WERI-Rb-1 (cell line): Measurements from ENCODE around the gene CAMTA1.

Experiments
- DNase-seq: peaks from one replicate; pipeline ENCODE4 v3.0.0-alpha.2; 2020
- H3K27ac ChIP-seq: fragments of 250-450 bp; sonication (Bioruptor Pico); 2 replicates; pipeline ENCODE4 v1.5.1; 2020; ENCODE audit warnings: mild to moderate bottlenecking, moderate library complexity
- H3K27me3 ChIP-seq: fragments of 250-450 bp; sonication (Bioruptor Pico); 2 replicates; pipeline ENCODE4 v1.5.1; 2021; ENCODE audit warnings: mild to moderate bottlenecking, low read depth, moderate library complexity; ENCODE audit not compliant: insufficient read depth, severe bottlenecking
- H3K36me3 ChIP-seq: fragments of 250-450 bp; sonication (Bioruptor Pico); 2 replicates; pipeline ENCODE4 v1.5.1; 2020; ENCODE audit warnings: mild to moderate bottlenecking, moderate library complexity
- H3K4me3 ChIP-seq: 2 replicates; pipeline ENCODE4 v1.5.1; 2011; ENCODE audit warnings: low read depth, mild to moderate bottlenecking, control low read depth, low read length
- H3K9me3 ChIP-seq: fragments of 250-450 bp; sonication (Bioruptor Pico); 2 replicates; pipeline ENCODE4 v1.5.1; 2021; ENCODE audit warnings: mild to moderate bottlenecking, moderate library complexity; ENCODE audit not compliant: severe bottlenecking
- CTCF ChIP-seq: IDR thresholded peaks from 2 replicates; pipeline ENCODE4 v1.5.1; 2011; ENCODE audit warnings: low read depth, mild to moderate bottlenecking, control low read depth, inconsistent platforms, low read length

The CAMTA1 gene

GRCh38 chr1:6870086-6870485 lies 84.8 kb downstream of the CAMTA1 start:
- DNase-seq = no peak
- no peak overlapping the region for H3K4me3 ChIP-seq
- H3K36me3 ChIP-seq = peaks cover 11% of the 10 kb centered on the region
- H3K9me3 ChIP-seq = no peaks in the 10 kb centered on the region
- no peak for TF ChIP-seq CTCF
- no peaks in the 10 kb centered on the region for H3K27me3 ChIP-seq
- H3K27ac ChIP-seq = no peak overlapping the region

DNA sequence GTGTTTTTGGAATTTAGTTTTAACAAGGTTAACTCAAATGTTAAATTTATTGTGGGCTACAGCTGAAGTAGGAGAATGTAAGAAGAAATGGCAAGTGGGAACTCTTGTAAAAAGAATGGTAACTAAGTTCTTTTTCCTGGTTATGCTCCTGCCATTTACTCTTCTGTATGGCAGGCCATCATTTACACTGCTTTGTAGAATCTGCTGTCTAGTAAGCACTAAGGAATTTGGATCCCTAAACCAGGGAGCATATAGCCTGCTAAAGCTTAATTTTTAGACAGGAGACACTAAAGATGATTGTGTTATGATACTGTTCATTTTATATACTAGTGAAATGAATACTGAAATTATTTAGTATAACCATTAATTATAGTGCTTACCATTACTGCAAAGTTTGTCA lies 85.3 kb downstream of the CAMTA1 start:
- no peak for TF ChIP-seq CTCF
- no peak for DNase-seq
- no peaks in the 10 kb centered on the region for H3K9me3 ChIP-seq
- H3K36me3 ChIP-seq = peaks cover 11% of the 10 kb centered on the region
- no peak overlapping the region for H3K4me3 ChIP-seq
- H3K27ac ChIP-seq = no peak overlapping the region
- no peaks in the 10 kb centered on the region for H3K27me3 ChIP-seq

GRCh38 chr1:6871300-6871972 lies 86.2 kb downstream of the CAMTA1 start:
- no peaks in the 10 kb centered on the region for H3K27me3 ChIP-seq
- H3K4me3 ChIP-seq = no peak overlapping the region
- no peak overlapping the region for H3K27ac ChIP-seq
- H3K9me3 ChIP-seq = no peaks in the 10 kb centered on the region
- DNase-seq = no peak
- no peak for TF ChIP-seq CTCF
- H3K36me3 ChIP-seq = peaks cover 12% of the 10 kb centered on the region

- Histone ChIP-seq H3K4me3 (no peak overlapping the region), H3K27me3 (no peaks in the 10 kb centered on the region), H3K36me3 (peaks cover 17% of the 10 kb centered on the region), H3K9me3 (no peaks in the 10 kb centered on the region), H3K27ac (no peak overlapping the region)
- DNase-seq = no peak
- no peak for TF ChIP-seq CTCF
Measured at GRCh38 chr1:6872573-6873261, 87.5 kb downstream of the CAMTA1 start.

DNA sequence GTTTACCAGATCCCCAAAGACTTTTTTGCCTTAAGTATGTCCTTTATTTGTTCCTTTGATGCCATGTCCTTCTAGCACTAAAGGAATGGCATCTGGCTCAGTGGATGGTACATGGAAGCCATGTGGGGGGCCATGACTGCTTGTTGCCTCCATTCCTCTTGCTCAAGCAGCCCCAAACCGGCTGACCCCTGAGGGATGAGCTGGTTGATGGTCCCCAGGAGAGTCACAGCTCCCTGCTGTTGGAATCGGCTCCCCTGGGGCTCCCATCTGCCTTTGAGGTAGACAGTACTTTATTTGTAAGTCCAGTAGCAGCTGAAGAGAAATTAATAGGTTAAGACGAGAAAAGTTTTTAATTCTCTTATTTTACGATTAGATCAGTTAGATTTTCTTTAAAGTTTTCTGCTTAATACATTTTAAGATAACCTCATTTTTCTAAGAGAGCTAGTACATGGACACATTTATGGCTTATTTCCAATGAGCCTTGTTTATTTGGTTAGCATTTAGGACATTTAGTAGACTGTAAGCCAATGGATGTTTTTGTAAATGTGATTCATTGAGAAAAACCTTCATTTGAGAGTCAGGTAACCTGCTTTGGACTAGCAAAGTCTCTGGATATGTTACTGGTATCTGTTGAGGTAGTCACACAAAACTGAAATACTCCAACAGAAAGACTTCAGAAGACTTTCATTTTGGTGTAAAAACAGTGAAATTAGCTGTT lies 88.2 kb downstream of the CAMTA1 start:
- peaks cover 17% of the 10 kb centered on the region for H3K36me3 ChIP-seq
- no peak for DNase-seq
- no peak overlapping the region for H3K27ac ChIP-seq
- H3K4me3 ChIP-seq = no peak overlapping the region
- no peaks in the 10 kb centered on the region for H3K9me3 ChIP-seq
- no peak for TF ChIP-seq CTCF
- no peaks in the 10 kb centered on the region for H3K27me3 ChIP-seq
